ENCODE data around the gene GABBR2.
"Not testable (repeated sequence)": the region's sequence is repeated elsewhere in the genome, so short reads cannot be mapped to it uniquely, and the experiment has no call there.

GABBR2 gene

GRCh38 chr9:98311541-98311940 is 397.2 kb downstream of the GABBR2 start:
- DNase-seq: no peak

- no peak for DNase-seq
These were observed 397.9 kb downstream of the GABBR2 start for GRCh38 chr9:98310752-98311392.

GRCh38 chr9:98306384-98307145 is 402.2 kb downstream of the GABBR2 start:
- no peak for DNase-seq

GRCh38 chr9:98304381-98304780 is 404.4 kb downstream of the GABBR2 start:
- no peak for DNase-seq

- no peak for DNase-seq
These were observed 405.1 kb downstream of the GABBR2 start for GRCh38 chr9:98303633-98304125.

GRCh38 chr9:98302938-98303632 is 405.6 kb downstream of the GABBR2 start:
- no peak for DNase-seq

- no peak for DNase-seq
These were observed 406.6 kb downstream of the GABBR2 start for GRCh38 chr9:98302150-98302549.

GRCh38 chr9:98300611-98301010 is 408.1 kb downstream of the GABBR2 start:
- DNase-seq: no peak

- no peak for DNase-seq
These were observed 410.3 kb downstream of the GABBR2 start for GRCh38 chr9:98298476-98298875.

- no peak for DNase-seq
These were observed 412.9 kb downstream of the GABBR2 start for GRCh38 chr9:98295824-98296223.

GRCh38 chr9:98291820-98292219 is 416.9 kb downstream of the GABBR2 start:
- DNase-seq: no peak

GRCh38 chr9:98290411-98290810 is 418.3 kb downstream of the GABBR2 start:
- no peak for DNase-seq

- DNase-seq: no peak
These were observed 419.0 kb downstream of the GABBR2 start for GRCh38 chr9:98289614-98290201.

GRCh38 chr9:98288881-98289280 is 419.9 kb downstream of the GABBR2 start:
- DNase-seq: no peak

GRCh38 chr9:98287384-98287783 is 421.4 kb downstream of the GABBR2 start:
- no peak for DNase-seq

- no peak for DNase-seq
These were observed 423.3 kb downstream of the GABBR2 start for GRCh38 chr9:98285446-98285845.

GRCh38 chr9:98284754-98285153 is 424.0 kb downstream of the GABBR2 start:
- no peak for DNase-seq

GRCh38 chr9:98283143-98283542 is 425.6 kb downstream of the GABBR2 start:
- not testable (repeated sequence) for DNase-seq

- no peak for DNase-seq
These were observed 427.5 kb downstream of the GABBR2 start for GRCh38 chr9:98281281-98281680.

- no peak for DNase-seq
These were observed 428.2 kb downstream of the GABBR2 start for GRCh38 chr9:98280574-98280973.

- DNase-seq: no peak
These were observed 428.6 kb downstream of the GABBR2 start for GRCh38 chr9:98280162-98280561.

GRCh38 chr9:98276907-98277469 is 431.7 kb downstream of the GABBR2 start:
- no peak for DNase-seq

- DNase-seq: no peak
These were observed 433.6 kb downstream of the GABBR2 start for GRCh38 chr9:98275159-98275558.

All from inflammatory macrophage treated with lipopolysaccharide for 1 hour (primary cell).